Astrocyte (in vitro differentiated cells and primary cell): Measurements from ENCODE around the gene SMIM33.

Source experiments
- EZH2 ChIP-seq: IDR thresholded peaks from 2 replicates; pipeline ENCODE4 v1.6.1; 2012; ENCODE audit warnings: mild to moderate bottlenecking, low read length, inconsistent platforms; ENCODE audit not compliant: insufficient read depth
- TF ChIP-seq, protein P1 (sequence below): IDR thresholded peaks from 2 replicates; pipeline ENCODE4 v1.5.1; 2011; ENCODE audit warnings: low read depth, mild to moderate bottlenecking, inconsistent platforms, low read length, moderate library complexity; ENCODE audit not compliant: insufficient read depth

DNA sequence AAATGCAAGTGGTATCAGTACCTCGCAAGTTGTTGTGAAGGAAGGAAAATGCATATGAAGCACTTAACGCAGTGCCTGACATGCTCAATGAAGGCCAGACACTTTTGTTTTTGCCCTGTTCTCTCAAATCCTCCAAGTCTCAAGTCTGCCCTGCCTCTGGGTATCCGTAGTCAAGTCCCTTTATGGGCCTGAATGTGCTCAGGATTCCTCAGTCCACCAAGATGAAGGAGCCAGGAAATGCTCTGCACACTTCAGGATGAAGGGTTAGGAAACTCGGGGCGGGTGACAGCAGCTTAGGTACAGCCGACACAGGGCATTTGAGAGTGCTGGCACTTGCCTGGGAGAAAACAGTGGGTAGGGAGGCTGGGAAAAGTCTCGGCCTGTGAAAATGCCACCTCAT lies 9.6 kb upstream of the SMIM33 start:
- TF ChIP-seq, protein P1, sequence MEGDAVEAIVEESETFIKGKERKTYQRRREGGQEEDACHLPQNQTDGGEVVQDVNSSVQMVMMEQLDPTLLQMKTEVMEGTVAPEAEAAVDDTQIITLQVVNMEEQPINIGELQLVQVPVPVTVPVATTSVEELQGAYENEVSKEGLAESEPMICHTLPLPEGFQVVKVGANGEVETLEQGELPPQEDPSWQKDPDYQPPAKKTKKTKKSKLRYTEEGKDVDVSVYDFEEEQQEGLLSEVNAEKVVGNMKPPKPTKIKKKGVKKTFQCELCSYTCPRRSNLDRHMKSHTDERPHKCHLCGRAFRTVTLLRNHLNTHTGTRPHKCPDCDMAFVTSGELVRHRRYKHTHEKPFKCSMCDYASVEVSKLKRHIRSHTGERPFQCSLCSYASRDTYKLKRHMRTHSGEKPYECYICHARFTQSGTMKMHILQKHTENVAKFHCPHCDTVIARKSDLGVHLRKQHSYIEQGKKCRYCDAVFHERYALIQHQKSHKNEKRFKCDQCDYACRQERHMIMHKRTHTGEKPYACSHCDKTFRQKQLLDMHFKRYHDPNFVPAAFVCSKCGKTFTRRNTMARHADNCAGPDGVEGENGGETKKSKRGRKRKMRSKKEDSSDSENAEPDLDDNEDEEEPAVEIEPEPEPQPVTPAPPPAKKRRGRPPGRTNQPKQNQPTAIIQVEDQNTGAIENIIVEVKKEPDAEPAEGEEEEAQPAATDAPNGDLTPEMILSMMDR = no peak
- TF ChIP-seq EZH2 = no peak
